ENCODE results near the gene REEP6.
"Not testable (repeated sequence)": the region's sequence is repeated elsewhere in the genome, so short reads cannot be mapped to it uniquely, and the experiment has no call there.

REEP6 gene

DNA sequence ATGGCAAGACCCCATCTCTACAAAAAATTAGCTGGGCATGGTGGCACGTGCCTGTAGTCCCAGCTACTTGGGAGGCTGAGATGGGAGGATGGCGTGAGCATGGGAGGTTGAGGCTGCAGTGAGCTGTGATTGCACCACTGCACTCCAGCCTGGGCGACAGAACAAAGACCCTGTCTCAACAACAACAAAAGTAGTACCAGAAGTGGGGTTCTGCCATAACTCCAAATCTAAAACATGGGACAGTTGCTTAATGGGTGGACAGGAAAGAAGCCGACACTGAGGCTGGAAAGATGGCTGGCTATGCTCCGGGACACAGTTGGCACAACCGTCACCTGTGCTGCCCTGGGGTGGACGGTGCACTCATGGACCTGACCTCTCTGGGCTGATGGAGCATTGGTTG lies 44.7 kb downstream of the REEP6 start:
- not testable (repeated sequence) for H3K36me3 ChIP-seq (ENCODE audit: control insufficient read depth in 4 of 4, insufficient read depth in 4 of 4, low read length in 3 of 4); DNase-seq; H3K4me1 ChIP-seq (ENCODE audit: control extremely low read depth in 1 of 4, control insufficient read depth in 4 of 4, insufficient read depth in 4 of 4, low read length in 3 of 4); H3K4me3 ChIP-seq (ENCODE audit: control insufficient read depth in 1 of 7, extremely low read depth in 1 of 7, insufficient read depth in 4 of 7, low read depth in 2 of 7, low read length in 6 of 7); H3K9me3 ChIP-seq (ENCODE audit: control extremely low read depth in 1 of 5, control insufficient read depth in 4 of 5, insufficient read depth in 2 of 5, low read depth in 1 of 5, low read length in 4 of 5); H3K27ac ChIP-seq (ENCODE audit: insufficient read depth in 1 of 2, low read depth in 1 of 2, low read length in 2 of 2, poor library complexity in 1 of 2, severe bottlenecking in 2 of 2)
- WGBS (ENCODE audit: insufficient coverage) = 100% methylated on average over 6 of the region's 7 CpGs
- peaks cover 0 to 32% (median 5%) of the 10 kb centered on the region in 5 experiments for H3K27me3 ChIP-seq (replicated peaks in 2 of 5; ENCODE audit: control insufficient read depth in 4 of 5, insufficient read depth in 5 of 5, low read length in 4 of 5)
- ChIA-PET POLR2A (interaction anchor here (0.6 kb wide), 1 partner anchor 57 kb away, joined by 3 read pairs; the partner anchor contains the start of gene MBD3), CTCF (interaction anchor here (0.6 to 0.9 kb wide), 2 partner anchors 10 to 21 kb away, joined by 3 read pairs; no protein-coding TSS in a partner anchor)

DNA sequence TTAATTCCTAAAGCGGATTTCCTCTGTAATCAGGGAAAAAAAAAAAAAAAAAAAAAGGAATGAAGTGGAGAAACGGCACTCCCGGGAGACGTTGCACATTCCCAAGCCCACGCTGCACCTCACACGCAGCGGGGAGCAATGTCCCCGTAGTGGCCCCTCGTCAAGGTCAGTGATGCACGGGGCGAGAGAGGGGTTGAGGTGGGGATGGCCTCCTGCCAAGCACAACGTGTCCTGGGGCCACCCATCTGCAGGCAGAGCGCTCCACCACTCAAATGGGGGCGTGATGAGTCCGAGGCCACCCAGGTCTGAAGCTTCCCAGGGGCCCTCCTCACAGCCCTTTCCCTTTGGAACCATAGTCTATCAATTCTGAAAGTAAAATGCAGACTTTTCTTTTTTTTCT lies 48.0 kb downstream of the REEP6 start:
- Histone ChIP-seq H3K27ac (ENCODE audit: insufficient read depth in 1 of 2, low read depth in 1 of 2, low read length in 2 of 2, poor library complexity in 1 of 2, severe bottlenecking in 2 of 2) (no peak overlapping the region), H3K4me3 (ENCODE audit: control insufficient read depth in 1 of 7, extremely low read depth in 1 of 7, insufficient read depth in 4 of 7, low read depth in 2 of 7, low read length in 6 of 7) (no peak overlapping the region), H3K27me3 (replicated peaks in 2 of 5; ENCODE audit: control insufficient read depth in 4 of 5, insufficient read depth in 5 of 5, low read length in 4 of 5) (peaks cover 2 to 50% (median 7%) of the 10 kb centered on the region in 5 experiments), H3K4me1 (ENCODE audit: control extremely low read depth in 1 of 4, control insufficient read depth in 4 of 4, insufficient read depth in 4 of 4, low read length in 3 of 4) (no peaks in the 10 kb centered on the region), H3K36me3 (ENCODE audit: control insufficient read depth in 4 of 4, insufficient read depth in 4 of 4, low read length in 3 of 4) (no peaks in the 10 kb centered on the region), H3K9me3 (ENCODE audit: control extremely low read depth in 1 of 5, control insufficient read depth in 4 of 5, insufficient read depth in 2 of 5, low read depth in 1 of 5, low read length in 4 of 5) (no peaks in the 10 kb centered on the region)
- 67% methylated on average over 10 of the region's 15 CpGs for WGBS (ENCODE audit: insufficient coverage)
- ChIA-PET CTCF (no interaction called here), POLR2A (no interaction called here)
- DNase-seq = no peak

DNA sequence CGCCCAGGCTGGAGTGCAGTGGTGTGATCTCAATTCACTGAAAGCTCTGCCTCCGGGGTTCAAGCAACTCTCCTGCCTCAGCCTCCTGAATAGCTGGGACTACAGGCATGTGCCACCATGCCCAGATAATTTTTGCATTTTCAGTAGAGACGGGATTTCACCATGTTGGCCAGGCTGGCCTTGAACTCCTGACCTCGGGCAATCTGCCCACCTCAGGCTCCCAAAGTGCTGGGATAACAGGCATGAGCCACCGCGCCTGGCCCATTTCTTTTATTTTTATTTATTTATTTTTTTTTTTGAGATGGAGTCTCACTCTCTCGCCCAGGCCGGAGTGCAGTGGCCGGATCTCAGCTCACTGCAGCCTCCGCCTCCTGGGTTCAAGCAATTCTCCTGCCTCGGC lies 48.8 kb downstream of the REEP6 start:
- peaks cover 4 to 56% (median 8%) of the 10 kb centered on the region in 5 experiments for H3K27me3 ChIP-seq (replicated peaks in 2 of 5; ENCODE audit: control insufficient read depth in 4 of 5, insufficient read depth in 5 of 5, low read length in 4 of 5)
- DNase-seq; POLR2A ChIA-PET; H3K27ac ChIP-seq (ENCODE audit: insufficient read depth in 1 of 2, low read depth in 1 of 2, low read length in 2 of 2, poor library complexity in 1 of 2, severe bottlenecking in 2 of 2); H3K36me3 ChIP-seq (ENCODE audit: control insufficient read depth in 4 of 4, insufficient read depth in 4 of 4, low read length in 3 of 4); CTCF ChIA-PET; H3K4me3 ChIP-seq (ENCODE audit: control insufficient read depth in 1 of 7, extremely low read depth in 1 of 7, insufficient read depth in 4 of 7, low read depth in 2 of 7, low read length in 6 of 7); H3K4me1 ChIP-seq (ENCODE audit: control extremely low read depth in 1 of 4, control insufficient read depth in 4 of 4, insufficient read depth in 4 of 4, low read length in 3 of 4); H3K9me3 ChIP-seq (ENCODE audit: control extremely low read depth in 1 of 5, control insufficient read depth in 4 of 5, insufficient read depth in 2 of 5, low read depth in 1 of 5, low read length in 4 of 5): not testable (repeated sequence)
- 91% methylated on average over 5 of the region's 11 CpGs for WGBS (ENCODE audit: insufficient coverage)

DNA sequence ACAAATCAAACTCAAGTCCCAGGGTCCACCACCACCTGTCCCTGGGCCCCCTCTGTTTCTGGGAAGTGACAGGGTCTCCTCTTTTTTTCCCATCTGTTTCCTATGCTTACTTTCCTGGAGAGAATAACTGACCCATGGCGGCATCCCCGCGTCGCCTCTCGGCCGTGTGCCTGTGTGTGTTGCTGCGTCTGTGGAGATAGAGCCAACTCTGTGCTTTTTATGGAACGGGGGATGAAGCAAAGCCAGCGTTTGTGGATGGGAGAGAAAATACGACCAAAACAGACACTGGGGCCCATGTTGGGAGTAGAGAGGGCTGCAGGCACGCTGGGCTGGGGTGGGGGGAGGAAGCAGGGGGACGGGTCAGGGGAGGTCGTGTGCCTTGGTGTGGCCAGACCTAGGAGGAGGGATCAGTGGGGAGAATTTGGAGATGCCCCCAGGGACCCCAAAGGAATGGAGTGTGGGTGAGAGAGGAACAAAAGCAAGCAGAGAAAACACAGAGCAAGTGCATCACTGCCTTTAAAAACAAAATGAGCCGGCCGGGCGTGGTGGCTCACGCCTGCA lies 49.5 kb downstream of the REEP6 start:
- ChIA-PET POLR2A (no interaction called here), CTCF (no interaction called here)
- WGBS (ENCODE audit: insufficient coverage) = 43% methylated on average over 16 of the region's 17 CpGs
- no peaks in the 10 kb centered on the region for H3K36me3 ChIP-seq (ENCODE audit: control insufficient read depth in 4 of 4, insufficient read depth in 4 of 4, low read length in 3 of 4)
- H3K4me1 ChIP-seq (ENCODE audit: control extremely low read depth in 1 of 4, control insufficient read depth in 4 of 4, insufficient read depth in 4 of 4, low read length in 3 of 4) = no peaks in the 10 kb centered on the region
- H3K9me3 ChIP-seq (ENCODE audit: control extremely low read depth in 1 of 5, control insufficient read depth in 4 of 5, insufficient read depth in 2 of 5, low read depth in 1 of 5, low read length in 4 of 5) = no peaks in the 10 kb centered on the region
- no peak for DNase-seq
- H3K27me3 ChIP-seq (replicated peaks in 2 of 5; ENCODE audit: control insufficient read depth in 4 of 5, insufficient read depth in 5 of 5, low read length in 4 of 5) = peaks cover 4 to 53% (median 8%) of the 10 kb centered on the region in 5 experiments
- H3K27ac ChIP-seq (ENCODE audit: insufficient read depth in 1 of 2, low read depth in 1 of 2, low read length in 2 of 2, poor library complexity in 1 of 2, severe bottlenecking in 2 of 2) = no peak overlapping the region
- no peak overlapping the region for H3K4me3 ChIP-seq (ENCODE audit: control insufficient read depth in 1 of 7, extremely low read depth in 1 of 7, insufficient read depth in 4 of 7, low read depth in 2 of 7, low read length in 6 of 7)
